ENCODE measurements around the gene VPS51.

The VPS51 gene

DNA sequence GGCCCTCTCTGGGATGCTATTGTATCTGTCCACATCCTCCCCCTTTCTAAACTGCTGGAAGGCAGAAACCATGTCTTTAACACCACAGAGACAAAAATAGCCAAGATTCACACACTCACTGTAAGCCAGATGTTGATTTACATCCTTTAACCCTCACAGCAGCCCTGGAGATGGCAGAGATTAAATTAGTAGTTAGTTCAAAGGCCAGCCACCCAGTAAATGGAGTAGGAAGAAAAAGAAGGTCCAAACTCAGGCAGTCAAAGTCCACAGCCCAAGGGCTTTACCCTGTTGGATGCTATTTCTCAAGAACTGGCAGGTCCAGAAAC, 23.6 kb downstream of the VPS51 start:
- DNase-seq (ENCODE audit: low read depth in 2 of 2): no peak

DNA sequence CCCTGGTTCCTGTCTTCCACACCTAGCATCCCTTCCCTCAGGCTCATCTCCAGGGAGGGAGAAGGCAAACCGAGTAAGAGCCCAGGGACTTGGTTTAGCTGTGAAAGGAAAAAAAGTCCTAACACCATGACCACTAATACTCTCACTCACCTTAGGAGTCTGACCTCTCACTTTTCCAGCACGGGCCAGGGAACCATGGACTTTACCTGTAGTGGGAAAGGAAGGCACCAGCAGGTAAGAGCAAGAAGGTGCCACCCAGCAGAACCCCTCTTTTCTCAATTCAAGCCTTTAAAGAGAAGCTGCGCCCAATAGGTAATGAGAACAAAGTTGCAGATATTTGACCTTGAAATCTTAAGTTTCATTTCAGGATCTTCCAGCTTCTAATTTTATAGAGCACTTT, 24.8 kb downstream of the VPS51 start:
- no peak for DNase-seq (ENCODE audit: low read depth in 2 of 2)

DNA sequence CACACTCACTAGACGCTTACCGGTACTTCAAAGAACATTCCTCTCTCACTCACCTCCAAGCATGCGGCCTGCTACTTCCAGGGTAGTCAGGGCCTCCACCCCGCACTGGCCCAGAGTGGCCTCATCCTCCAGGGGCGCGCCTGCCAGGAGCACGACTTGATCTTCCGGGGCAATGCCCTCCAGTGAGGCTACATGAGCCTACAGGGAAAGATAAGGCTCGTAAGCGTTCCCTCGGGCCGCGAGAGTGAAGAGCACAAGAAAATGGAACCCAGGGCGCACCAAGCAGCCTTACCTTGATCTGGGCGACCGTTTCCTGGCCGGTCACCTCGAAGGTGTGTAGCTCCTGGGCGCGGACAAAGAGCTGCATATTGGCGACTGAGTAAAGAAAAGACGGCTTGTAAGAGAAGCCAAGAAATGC, 25.4 kb downstream of the VPS51 start:
- DNase-seq (ENCODE audit: low read depth in 2 of 2): no peak

DNA sequence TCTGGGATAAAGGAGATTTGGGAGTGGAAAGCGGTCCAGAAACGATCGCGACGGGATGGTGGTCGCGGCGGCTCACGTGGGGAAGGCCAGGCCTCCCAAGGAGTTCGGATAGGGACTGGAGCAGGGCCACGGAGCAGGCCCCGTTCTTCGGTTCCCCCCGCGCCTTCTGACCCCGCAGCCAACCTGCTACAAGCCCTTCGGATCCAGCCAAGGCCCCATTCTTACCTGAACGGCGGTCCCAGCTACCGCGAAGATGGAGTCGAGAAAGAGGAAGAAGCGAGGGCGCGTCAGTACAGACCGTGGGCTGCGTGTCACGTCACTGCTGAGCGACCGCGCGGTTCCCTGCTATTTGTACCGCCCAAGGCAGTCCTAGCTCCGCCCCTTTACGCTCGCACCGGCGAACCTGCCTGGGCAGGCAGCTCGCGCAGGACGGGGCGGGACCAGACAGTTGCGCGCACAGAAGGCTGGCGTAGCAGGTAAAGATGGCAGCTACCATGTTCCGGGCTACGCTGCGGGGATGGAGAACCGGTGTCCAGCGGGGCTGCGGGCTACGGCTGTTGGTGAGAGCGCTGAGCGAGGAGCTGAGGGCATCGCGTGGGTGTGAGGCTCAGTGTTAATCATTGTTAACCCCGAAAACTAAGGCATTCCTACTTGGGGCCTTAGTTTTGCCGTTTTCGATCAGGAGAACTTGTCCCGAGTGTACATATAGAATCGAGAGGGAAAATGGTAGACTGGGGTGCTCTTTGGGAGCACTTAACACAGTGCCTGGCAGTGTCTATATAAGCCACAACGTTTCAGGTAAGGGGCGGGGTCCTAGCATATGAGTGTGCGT, 26.1 kb downstream of the VPS51 start, which contains the start of the genes FAU and MRPL49:
FAU (minus strand) TSS at position 270 of the 832 bp plus-strand sequence. CDS start 321 bp downstream, outside the sequence.
MRPL49 (plus strand) TSS at position 457 of the 832 bp plus-strand sequence; CDS start at position 483, 26 bp downstream.
- peak; percentile 99 for DNase-seq (ENCODE audit: low read depth in 2 of 2)

DNA sequence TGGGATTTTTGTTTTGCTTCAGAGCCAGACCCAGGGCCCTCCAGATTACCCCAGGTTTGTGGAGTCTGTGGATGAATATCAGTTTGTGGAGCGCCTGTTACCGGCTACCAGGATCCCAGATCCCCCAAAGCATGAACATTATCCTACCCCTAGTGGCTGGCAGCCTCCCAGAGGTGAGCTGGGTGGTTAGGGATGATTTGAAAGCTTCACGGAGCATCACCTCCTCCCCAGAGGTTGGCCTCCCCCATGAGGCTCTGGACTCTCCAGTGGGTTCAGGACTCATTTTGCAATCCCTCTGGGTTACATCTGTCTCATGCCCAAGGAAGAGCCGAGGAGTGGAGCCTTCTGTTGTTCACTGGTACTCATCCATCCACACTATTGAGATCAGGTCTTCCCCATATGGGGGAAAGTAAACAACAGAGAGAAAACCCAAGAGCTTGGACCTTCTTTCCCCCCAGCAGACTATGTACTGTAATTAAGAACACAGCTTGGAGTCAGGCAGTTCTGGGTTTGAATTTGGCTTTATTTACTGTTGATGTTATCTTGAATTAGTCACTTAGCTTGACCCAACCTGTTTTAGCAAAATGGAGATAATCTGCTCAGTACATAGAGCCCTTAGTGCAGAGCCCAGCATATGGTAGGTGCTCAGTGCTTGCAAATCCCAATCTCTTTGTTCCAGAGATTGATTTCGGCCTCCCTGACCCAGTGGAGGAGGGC, 28.6 kb downstream of the VPS51 start:
- no peak for DNase-seq (ENCODE audit: low read depth in 2 of 2)

DNA sequence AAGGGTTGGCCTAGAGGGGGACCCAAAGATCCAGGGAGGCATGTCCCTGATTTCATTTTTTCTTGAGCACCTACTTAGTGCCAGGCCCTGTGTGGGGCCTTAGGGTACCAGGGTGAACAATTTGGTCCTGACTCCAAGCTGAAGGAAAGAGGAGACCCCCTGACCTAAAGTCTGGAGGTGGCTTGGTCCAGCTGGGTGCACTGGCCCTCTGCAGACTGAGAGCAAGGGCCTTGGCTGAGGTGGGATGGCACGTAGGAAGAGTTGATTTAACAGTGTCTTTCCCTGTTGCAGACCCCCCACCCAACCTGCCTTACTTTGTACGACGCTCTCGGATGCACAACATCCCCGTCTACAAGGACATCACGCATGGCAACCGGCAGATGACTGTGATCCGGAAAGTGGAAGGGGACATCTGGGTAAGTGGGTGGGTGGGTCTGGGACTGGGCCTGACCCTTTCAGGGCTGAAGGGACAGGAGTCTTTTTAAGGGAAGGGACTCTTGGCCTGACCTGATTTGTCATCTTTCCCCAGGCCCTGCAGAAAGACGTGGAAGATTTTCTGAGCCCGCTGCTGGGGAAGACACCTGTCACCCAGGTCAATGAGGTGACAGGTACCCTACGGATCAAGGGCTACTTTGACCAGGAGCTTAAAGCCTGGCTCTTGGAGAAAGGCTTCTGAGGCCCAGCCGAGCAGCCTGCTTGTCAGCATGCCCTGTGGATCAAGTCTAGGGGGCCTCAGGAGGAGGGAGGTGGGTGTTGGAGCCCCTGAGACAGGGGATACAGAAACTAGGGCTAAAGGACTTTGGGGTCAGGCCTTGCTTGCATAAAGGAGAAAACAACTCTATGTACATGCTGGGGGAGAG, 29.4 kb downstream of the VPS51 start:
- no peak for DNase-seq (ENCODE audit: low read depth in 2 of 2)

DNA sequence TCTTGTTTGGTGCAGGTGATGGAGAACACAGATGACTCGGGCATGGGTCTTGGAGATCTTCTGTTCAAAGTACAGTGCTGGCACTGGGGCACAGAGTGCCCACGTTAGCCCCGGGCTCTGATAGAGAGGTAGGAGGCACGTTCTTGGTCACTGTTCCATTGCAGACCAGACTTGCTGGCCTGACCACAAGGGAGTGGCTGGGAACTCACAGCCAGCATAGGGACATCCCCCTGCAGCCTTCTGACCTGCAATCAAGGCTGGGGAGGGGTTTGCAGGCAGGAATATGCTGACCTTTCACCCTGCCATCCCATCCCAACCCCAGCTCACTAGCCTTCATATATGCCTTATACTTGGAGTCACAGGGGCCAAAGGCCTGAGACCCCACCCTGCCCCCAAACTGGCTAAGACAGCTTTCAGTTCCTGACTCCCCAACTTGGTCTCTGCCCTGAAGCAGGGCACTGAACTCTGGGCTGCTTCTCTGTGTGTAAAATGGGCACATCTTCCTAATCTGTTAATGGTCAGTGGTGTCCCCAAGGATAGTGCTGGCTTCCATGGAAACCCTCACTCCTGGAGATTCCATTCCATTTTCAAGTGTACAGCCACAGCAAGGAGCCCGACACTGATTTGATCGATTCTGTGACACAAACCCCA, 30.7 kb downstream of the VPS51 start:
- DNase-seq (ENCODE audit: low read depth in 2 of 2): no peak

DNA sequence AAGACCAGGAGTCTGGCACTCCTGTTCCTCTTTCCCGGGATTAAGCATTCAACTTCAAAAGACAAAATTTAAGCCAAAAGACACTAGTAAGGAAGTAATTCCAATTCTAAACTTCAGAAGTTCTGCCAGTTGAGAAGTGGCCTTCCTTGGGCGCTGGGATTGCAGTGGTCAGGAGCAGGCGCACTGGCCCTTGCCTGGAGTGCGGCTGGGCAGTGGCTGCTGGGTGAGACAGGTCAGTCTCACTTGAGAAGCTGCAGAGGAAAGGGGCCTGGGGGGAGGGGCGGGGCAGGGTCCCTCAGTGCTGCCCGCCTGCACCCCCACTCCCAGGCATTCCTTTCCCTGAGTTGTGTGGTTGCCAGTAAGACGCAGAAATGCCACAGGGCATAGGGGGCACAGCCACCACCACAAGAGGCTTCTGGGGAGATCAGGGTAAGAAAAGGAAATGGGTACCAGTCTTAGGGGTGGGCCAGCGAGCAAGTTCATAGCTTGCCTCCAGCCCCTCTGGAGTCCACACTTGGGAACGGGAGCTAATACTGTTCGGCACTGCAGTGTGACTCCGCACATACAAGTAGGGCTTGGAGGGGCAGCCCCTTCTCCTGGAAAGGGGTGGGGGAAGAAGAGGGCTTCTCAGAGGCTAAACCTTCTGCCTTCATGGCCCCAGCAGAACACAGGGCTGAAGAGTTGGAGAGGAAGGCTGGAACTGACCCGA, 31.6 kb downstream of the VPS51 start:
- no peak for DNase-seq (ENCODE audit: low read depth in 2 of 2)

DNA sequence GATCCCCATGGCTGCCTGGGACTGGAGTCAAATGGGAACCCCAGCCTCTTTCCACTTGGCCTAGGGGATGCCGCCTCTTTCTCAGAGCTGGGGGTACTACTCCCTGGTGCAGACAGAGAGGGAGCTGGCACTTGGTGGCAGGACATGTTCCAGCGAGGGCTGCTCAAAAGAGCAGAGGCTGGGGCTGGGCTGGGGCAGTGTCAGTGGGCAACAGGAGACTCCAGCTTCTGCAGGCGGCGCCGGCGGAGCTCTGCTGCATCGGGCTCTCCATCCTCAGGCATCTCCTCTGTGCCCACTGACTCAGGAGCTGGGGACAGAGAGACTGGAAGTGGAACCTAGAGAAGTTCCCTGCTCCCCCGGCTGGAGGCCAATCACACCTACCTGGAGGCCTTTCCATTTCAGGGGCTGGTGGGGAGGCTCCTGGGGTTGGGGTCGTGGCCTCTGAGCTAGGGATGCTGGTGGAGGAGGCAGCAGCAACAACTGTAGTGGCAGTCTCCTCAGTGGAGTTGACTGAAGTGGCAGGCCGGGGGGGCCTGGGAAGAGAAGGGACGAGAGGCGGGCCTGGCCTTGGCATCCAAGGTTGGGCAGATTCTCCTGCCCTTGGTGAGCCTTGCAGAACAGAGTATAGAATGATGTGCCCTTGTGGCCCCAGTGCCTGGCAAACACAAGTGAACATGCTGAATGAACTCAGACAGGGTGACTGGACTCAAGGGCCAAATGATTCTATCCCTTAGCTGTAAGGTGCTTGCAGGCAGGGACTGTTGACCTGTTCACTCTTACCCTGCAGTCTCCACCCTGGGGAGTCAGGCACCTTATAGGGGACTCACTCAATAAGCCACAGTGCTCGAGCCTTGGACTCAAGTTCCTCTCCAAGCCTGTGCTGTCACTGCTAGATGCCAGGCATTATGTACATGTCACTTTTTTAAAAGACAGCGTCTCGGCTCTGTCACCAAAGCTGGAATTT, 32.5 kb downstream of the VPS51 start:
- DNase-seq (ENCODE audit: low read depth in 2 of 2): no peak

DNA sequence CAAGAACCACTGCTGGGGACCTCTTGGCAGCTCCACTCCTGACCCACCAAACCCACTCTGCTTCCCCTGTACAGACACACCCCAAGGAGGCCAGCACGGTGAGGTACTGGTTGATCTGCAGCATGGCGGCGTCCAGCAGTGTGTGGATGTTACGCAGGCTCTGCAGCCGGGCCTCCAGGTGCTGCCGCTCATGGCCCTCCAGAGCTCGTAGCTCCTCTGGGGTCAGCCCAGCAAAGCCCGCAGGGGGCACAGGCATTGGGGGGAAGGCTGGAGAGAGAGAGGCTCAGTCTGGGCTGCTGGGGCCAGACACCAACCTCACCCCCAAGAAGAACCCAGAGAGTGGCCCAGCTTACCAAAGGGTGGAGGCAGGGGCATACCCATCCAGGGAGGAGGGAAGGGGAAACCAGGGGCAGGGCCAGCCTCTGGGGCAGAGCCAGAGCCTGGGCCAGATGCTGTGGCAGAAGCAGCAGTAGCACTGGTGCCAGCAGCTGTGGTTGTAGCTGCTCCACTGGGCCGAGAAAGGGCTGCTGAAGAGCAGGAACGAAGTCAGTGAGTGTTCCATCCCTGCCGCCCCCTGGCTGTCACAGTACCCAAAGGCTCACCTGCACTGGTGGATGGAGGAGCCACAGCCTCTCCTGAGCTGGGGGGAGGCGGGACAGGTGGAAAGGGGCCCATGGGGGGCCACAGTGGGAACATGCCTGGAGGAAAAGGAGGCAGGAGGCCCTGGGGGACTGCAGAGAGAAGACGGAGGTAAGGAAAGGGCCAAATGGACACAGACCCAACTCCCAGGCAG, 33.8 kb downstream of the VPS51 start:
- no peak for DNase-seq (ENCODE audit: low read depth in 2 of 2)

DNA sequence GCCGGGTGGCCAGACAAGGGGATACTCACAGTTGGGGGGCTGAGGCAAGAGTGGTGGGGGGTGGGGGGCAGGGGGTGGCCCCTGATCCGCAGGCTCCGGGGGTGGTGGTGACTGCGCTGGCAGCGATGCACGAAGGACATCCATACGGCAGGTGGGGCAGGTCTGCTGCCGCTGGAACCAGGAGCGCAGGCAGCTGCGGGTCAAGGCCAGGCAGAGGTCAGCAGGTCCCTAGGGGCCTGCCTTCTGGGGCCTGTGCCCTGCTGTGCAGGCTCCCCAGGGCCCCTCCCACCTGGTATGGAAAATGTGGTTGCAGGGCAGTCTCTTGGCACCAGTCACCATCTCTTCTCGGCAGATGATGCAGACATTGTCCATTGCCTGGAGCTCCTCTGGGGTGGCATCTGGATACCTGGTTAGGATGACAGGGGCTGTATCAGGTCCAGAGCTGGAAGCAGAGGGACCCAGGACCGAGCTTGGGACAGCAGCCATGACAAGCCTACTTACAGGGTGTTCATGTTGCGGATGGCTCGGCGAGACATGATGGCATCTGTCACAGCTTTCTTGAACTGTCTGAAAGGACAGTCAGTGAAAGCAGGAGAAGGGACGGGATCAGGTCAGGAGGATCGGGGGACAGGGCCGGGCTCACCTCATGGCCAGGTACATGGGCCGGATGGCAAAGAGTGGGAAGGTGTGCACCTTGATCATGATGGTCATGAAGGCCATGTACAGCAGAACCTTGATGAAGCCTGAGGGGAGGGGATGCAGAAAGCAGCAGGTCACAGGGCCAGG, 34.8 kb downstream of the VPS51 start:
- DNase-seq (ENCODE audit: low read depth in 2 of 2): no peak

DNA sequence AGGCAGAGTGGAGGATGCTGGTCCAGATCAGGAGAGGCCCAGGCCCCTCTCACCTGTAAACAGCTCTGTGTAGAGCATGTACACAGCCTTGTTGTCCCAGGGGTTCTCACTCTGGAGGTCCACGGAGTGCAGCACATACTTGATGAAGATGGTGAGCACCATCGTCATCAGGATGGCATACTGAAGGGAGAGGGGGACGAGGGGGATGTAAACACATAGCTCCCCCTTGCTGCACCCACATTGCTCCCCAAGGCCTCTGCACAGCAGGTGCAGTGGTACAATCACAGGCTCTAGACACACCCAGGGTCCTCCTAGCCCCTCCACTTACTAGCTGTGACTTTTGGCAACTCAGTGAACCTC, 35.4 kb downstream of the VPS51 start:
- DNase-seq (ENCODE audit: low read depth in 2 of 2): no peak

DNA sequence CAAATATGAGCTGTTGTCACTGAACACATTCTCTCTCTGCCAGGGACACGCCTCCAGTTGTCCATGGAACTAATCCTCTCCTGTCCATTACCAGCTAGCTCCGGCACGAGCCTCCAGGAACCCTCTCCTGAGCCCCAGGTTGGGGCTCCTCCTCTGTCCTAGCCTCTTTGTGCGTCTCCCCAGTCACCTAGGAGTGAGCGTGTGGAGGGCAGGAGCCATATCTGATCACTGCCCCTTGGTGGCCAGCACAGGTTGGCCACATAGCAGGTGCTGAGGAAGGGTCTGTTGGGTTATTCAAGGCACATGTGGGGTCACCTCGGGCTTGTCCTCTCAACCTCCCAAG, 35.9 kb downstream of the VPS51 start:
- no peak for DNase-seq (ENCODE audit: low read depth in 2 of 2)

DNA sequence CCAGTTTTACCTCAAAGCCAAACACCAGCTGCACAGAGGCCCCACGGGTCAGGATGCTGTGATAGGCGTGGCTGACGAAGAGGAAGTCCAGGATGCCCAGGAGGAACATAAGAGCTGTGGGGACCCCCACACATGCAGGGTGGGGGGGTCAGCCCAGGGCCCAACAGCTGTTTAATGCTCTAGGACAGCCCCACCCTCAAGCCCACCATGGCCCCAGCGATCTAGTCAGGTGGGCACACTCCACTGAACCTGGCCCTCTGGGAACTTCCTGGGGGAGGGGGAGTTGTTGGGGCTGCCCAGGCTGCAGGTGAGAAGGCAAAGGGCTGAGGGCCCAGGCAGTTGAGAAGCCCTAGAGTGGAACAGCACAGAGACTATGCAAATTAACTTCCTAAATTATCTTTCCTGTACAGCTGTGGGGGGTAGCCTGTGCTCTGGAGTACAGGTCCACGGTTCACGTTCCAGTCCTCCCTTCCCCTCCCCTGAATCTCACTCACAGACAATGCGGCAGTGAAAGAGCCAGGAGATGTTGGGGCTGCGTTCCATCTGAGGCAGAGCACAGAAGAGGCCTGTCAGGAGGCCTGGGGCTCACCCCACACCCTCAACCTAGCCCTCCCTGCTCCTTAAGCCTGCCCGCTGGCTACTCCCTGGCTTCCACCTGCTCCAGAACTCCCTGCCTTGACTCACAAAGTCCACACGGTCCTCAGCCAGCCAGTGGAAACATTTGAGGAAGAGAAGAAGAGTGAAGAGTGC, 36.4 kb downstream of the VPS51 start:
- DNase-seq (ENCODE audit: low read depth in 2 of 2): no peak

DNA sequence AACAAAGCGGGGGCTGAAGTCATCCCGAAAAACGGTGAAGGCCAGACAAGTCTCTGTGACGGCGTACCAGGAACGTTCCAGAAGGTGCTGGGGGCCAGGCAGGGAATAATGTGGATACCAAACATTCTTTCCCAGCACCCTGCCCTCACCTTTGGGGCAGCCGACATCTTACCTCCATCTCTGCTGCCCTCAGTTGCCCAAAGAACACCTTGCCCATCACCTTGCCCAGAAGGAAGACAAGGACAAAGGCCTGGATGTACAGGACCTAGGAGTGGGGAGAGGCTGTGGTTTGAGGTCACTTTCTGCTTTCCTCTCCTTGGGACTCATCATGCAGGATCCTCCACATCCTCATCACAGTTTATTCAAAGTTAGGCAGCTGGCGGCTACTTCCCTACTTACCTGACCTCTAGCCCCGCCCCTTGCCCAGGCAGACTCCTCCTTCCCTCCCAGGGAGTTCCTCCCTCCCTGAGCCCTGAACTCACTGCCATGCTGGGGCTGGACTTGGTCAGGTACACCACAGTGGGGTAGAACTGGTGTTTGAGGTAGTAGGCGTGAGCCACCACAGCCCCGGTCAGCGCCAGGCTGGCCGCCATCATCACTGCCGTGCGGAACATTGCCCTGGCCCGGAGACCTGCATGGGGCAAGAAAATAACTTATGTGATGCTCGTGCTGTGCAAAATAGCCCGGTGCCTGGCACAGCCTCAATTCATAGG, 37.1 kb downstream of the VPS51 start:
- no peak for DNase-seq (ENCODE audit: low read depth in 2 of 2)

DNA sequence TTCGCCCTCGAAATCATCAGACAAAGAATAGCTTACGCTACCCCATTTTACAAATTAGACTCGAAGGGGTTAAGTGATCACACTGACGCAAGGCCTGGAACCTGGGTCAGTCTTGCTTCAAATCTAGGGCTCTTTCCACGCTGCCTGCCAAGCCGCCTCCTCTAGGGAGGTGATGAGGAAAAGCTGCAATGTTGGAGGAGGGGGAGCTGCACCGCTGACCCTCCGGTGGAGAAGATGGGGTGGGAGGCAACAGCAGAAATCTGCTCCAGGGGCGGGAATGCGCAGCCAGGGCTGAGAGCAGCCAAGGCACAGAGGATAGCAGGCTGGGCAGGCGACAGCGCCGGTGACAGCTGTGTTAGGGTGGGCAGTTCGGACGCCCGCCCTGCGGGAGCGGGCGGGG, 37.7 kb downstream of the VPS51 start:
- no peak for DNase-seq (ENCODE audit: low read depth in 2 of 2)

All from stimulated activated CD8-positive, alpha-beta memory T cell treated with anti-CD3 and anti-CD28 coated beads, Interleukin-15, amount 100 ng/mL, for 48 hours (primary cell).